Uterus (tissue), 4 donors: ENCODE data around the gene TGFBR3L. TPM values are rescaled to one million over a fixed set of nuclear protein-coding genes. Genes with fewer than 3 reads are reported as not detected.

Source experiments
- DNase-seq, 2 donors: peaks; one replicate each; pipeline ENCODE4 v3.0.0-alpha.2; 2019 to 2020
- H3K27ac ChIP-seq, 2 donors: fragments of 200-600 bp; sonication (generic); 1 replicate in 1 of 2; 2 replicates in 1 of 2; pipeline ENCODE4 v1.5.1; 2016 to 2018
- H3K27me3 ChIP-seq, 2 donors: fragments of 200-600 bp; sonication (generic); one replicate each; pipeline ENCODE4 v1.5.1; 2018 to 2019; ENCODE audit warnings: control low read depth in 1 of 2
- H3K36me3 ChIP-seq, 2 donors: fragments of 200-600 bp; sonication (generic); one replicate each; pipeline ENCODE4 v1.5.1; 2019; ENCODE audit warnings: control low read depth in 1 of 2
- H3K4me1 ChIP-seq, 2 donors: fragments of 200-600 bp; sonication (generic); one replicate each; pipeline ENCODE4 v1.5.1; 2018 to 2019; ENCODE audit warnings: control low read depth in 1 of 2
- H3K4me3 ChIP-seq, 2 donors: fragments of 200-600 bp; sonication (generic); 1 replicate in 1 of 2; 2 replicates in 1 of 2; pipeline ENCODE4 v1.5.1; 2018 to 2019; ENCODE audit warnings: mild to moderate bottlenecking in 1 of 2
- H3K9me3 ChIP-seq, 2 donors: fragments of 200-600 bp; sonication (generic); one replicate each; pipeline ENCODE4 v1.5.1; 2019; ENCODE audit warnings: control low read depth in 1 of 2
- POLR2A ChIP-seq, 2 donors: fragments of 450-650 bp; IDR thresholded peaks; one replicate each; pipeline ENCODE4 v1.6.1; 2016; ENCODE audit warnings: antibody characterized with exemption in 2 of 2, mild to moderate bottlenecking in 1 of 2, moderate library complexity in 1 of 2
- intact Hi-C: fragments of 100-400 bp; cut with DNase I; formaldehyde crosslinking; loops from one replicate; pipeline ENCODE4 v1.15.1; 2023; ENCODE audit warnings: low total_unique reads
- total RNA-seq, 4 donors: library from RNA; depleted of rRNA in 3 of 4; stranded (reverse); fragments of >200 nt in 3 of 4; gene quantifications; one replicate each; pipeline versions ENCODE4 v1.1.0 to v1.2.4, GENCODE V29; 2014 to 2023
- TF ChIP-seq, protein P1 (sequence below), 4 experiments: fragments of 200-600 bp in 2 of 4; fragments of 450-650 bp in 2 of 4; sonication (generic) in 2 of 4; IDR thresholded peaks; one replicate each; pipeline ENCODE4 v1.5.1; 2016 to 2019; ENCODE audit warnings: antibody characterized with exemption in 4 of 4, mild to moderate bottlenecking in 2 of 4, moderate library complexity in 1 of 4
- donor health status: DM: yes; HTN: yes; CAD: no.

The TGFBR3L gene
- total RNA-seq, 4 donors from 2014 or later: 5.2 TPM; not detected in 3

GRCh38 chr19:7895565-7895964 is 19.1 kb upstream of the TGFBR3L start:
- DNase-seq: no peak
- H3K4me1 ChIP-seq: no peaks in the 10 kb centered on the region
- intact Hi-C loops: no loop called here
- no peaks in the 10 kb centered on the region for H3K27me3 ChIP-seq
- no peaks in the 10 kb centered on the region for H3K9me3 ChIP-seq
- H3K36me3 ChIP-seq: no peaks in the 10 kb centered on the region
- no peak overlapping the region for H3K4me3 ChIP-seq
- no peak overlapping the region for H3K27ac ChIP-seq
- TF ChIP-seq, protein P1, sequence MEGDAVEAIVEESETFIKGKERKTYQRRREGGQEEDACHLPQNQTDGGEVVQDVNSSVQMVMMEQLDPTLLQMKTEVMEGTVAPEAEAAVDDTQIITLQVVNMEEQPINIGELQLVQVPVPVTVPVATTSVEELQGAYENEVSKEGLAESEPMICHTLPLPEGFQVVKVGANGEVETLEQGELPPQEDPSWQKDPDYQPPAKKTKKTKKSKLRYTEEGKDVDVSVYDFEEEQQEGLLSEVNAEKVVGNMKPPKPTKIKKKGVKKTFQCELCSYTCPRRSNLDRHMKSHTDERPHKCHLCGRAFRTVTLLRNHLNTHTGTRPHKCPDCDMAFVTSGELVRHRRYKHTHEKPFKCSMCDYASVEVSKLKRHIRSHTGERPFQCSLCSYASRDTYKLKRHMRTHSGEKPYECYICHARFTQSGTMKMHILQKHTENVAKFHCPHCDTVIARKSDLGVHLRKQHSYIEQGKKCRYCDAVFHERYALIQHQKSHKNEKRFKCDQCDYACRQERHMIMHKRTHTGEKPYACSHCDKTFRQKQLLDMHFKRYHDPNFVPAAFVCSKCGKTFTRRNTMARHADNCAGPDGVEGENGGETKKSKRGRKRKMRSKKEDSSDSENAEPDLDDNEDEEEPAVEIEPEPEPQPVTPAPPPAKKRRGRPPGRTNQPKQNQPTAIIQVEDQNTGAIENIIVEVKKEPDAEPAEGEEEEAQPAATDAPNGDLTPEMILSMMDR (IDR thresholded peaks at IDR 0.05): no peak
- TF ChIP-seq POLR2A (IDR thresholded peaks at IDR 0.05): no peak

- TF ChIP-seq, protein P1 (IDR thresholded peaks at IDR 0.05): no peak
- no peak for TF ChIP-seq POLR2A (IDR thresholded peaks at IDR 0.05)
- H3K27me3 ChIP-seq: no peaks in the 10 kb centered on the region
- H3K4me1 ChIP-seq: no peaks in the 10 kb centered on the region
- no peak for DNase-seq
- H3K9me3 ChIP-seq: no peaks in the 10 kb centered on the region
- no peak overlapping the region for H3K4me3 ChIP-seq
- H3K36me3 ChIP-seq: no peaks in the 10 kb centered on the region
- H3K27ac ChIP-seq: no peak overlapping the region
- intact Hi-C loops: no loop called here
Measured at GRCh38 chr19:7897292-7897691, 17.3 kb upstream of the TGFBR3L start.

GRCh38 chr19:7898967-7899366 is 15.7 kb upstream of the TGFBR3L start:
- Histone ChIP-seq H3K4me3 (no peak overlapping the region), H3K36me3 (no peaks in the 10 kb centered on the region), H3K9me3 (no peaks in the 10 kb centered on the region), H3K4me1 (peaks cover 0 to 4% of the 10 kb centered on the region in 2 donors), H3K27ac (no peak overlapping the region), H3K27me3 (no peaks in the 10 kb centered on the region)
- DNase-seq: no peak
- TF ChIP-seq, protein P1 (IDR thresholded peaks at IDR 0.05): no peak
- no peak for TF ChIP-seq POLR2A (IDR thresholded peaks at IDR 0.05)
- intact Hi-C loops: no loop called here

DNA sequence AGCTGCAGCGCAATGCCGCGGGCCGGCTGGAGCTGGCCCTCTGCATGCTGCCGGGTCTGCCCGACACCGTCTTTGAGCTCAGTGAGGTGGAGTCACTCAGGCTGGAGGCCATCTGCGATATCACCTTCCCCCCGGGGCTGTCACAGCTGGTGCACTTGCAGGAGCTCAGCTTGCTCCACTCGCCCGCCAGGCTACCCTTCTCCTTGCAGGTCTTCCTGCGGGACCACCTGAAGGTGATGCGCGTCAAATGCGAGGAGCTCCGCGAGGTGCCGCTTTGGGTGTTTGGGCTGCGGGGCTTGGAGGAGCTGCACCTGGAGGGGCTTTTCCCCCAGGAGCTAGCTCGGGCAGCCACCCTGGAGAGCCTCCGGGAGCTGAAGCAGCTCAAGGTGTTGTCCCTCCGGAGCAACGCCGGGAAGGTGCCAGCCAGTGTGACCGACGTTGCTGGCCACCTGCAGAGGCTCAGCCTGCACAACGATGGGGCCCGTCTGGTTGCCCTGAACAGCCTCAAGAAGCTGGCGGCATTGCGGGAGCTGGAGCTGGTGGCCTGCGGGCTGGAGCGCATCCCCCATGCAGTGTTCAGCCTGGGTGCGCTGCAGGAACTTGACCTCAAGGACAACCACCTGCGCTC is 14.8 kb upstream of the TGFBR3L start:
- H3K27me3 ChIP-seq: no peaks in the 10 kb centered on the region
- TF ChIP-seq POLR2A (IDR thresholded peaks at IDR 0.05): no peak
- TF ChIP-seq, protein P1 (IDR thresholded peaks at IDR 0.05): no peak
- no peaks in the 10 kb centered on the region for H3K9me3 ChIP-seq
- no peaks in the 10 kb centered on the region for H3K36me3 ChIP-seq
- H3K27ac ChIP-seq: no peak overlapping the region
- no peak overlapping the region for H3K4me3 ChIP-seq
- intact Hi-C loops: no loop called here
- no peak for DNase-seq
- peaks cover 3 to 8% of the 10 kb centered on the region in 2 donors for H3K4me1 ChIP-seq

DNA sequence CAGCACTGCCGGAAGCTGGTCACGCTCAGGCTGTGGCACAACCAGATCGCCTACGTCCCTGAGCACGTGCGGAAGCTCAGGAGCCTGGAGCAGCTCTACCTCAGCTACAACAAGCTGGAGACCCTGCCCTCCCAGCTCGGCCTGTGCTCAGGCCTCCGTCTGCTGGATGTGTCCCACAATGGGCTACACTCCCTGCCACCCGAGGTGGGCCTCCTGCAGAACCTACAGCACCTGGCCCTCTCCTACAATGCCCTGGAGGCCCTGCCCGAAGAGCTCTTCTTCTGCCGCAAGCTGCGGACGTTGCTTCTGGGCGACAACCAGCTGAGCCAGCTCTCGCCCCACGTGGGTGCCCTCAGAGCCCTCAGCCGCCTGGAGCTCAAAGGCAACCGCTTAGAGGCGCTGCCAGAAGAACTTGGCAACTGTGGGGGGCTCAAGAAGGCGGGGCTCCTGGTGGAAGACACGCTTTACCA is 14.2 kb upstream of the TGFBR3L start:
- intact Hi-C loops: no loop called here
- H3K4me3 ChIP-seq: no peak overlapping the region
- H3K9me3 ChIP-seq: no peaks in the 10 kb centered on the region
- H3K36me3 ChIP-seq: no peaks in the 10 kb centered on the region
- H3K27me3 ChIP-seq: no peaks in the 10 kb centered on the region
- peaks cover 9 to 13% of the 10 kb centered on the region in 2 donors for H3K4me1 ChIP-seq
- DNase-seq: no peak
- H3K27ac ChIP-seq: no peak overlapping the region
- no peak for TF ChIP-seq POLR2A (IDR thresholded peaks at IDR 0.05)
- TF ChIP-seq, protein P1 (IDR thresholded peaks at IDR 0.05): no peak
